Measurements from ENCODE around the gene ACP2. TPM values are rescaled to one million over a fixed set of nuclear protein-coding genes. Genes with fewer than 3 reads are reported as not detected.

The ACP2 gene
- total RNA-seq, 1 experiment from 2014 or later, result 23.5 TPM

DNA sequence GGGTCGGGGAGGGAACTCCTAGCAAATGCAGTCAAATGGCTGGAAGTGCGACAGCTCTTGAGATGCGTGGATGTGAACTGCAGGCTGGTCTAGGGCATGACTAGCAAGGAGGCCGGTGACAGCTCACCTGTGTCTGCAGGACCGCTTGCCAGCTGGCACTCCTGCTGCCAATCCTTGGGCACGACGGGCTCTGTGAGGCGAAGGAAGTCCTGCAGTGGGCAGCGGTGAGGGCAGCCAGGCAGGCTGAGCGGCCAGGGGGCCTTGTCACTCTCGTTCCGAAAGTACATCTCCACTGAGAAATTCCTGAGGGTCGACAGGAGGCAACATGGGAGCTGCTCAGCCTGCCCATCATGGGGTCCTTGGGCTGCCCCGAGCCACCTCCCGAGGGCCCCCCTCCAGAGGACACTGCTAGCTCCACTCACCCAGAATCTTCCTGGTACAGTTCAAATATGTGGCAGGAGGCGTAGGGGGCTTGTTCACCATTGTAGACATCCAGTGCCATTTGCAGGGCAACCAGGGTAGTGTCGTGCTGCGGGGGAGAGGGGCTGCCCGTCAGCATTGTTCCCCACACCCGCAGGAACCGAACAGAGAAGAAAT, 5.9 kb downstream of the ACP2 start:
- BruUV-seq (replicated peaks), result no TSS peak
- Mint-ChIP-seq H3K4me1 (ENCODE audit: low read depth, unreplicated experiment) (no peaks in the 10 kb centered on the region), H3K9me3 (ENCODE audit: low read depth, unreplicated experiment) (no peaks in the 10 kb centered on the region), H3K4me3 (ENCODE audit: low read depth, unreplicated experiment) (no peak overlapping the region), H3K27ac (ENCODE audit: unreplicated experiment) (no peak overlapping the region), H3K36me3 (ENCODE audit: insufficient read depth, unreplicated experiment) (peaks cover 25% of the 10 kb centered on the region), H3K27me3 (ENCODE audit: unreplicated experiment) (no peaks in the 10 kb centered on the region)
- intact Hi-C loops (cut with micrococcal nuclease; ENCODE audit: unreplicated experiment), result no loop called here
- DNase-seq, result no peak
- CTCF ChIA-PET, result interaction anchor here (1.7 kb wide), 1 partner anchor 17 kb away, joined by 4 read pairs; no protein-coding TSS in a partner anchor
- TF ChIP-seq, protein P1, sequence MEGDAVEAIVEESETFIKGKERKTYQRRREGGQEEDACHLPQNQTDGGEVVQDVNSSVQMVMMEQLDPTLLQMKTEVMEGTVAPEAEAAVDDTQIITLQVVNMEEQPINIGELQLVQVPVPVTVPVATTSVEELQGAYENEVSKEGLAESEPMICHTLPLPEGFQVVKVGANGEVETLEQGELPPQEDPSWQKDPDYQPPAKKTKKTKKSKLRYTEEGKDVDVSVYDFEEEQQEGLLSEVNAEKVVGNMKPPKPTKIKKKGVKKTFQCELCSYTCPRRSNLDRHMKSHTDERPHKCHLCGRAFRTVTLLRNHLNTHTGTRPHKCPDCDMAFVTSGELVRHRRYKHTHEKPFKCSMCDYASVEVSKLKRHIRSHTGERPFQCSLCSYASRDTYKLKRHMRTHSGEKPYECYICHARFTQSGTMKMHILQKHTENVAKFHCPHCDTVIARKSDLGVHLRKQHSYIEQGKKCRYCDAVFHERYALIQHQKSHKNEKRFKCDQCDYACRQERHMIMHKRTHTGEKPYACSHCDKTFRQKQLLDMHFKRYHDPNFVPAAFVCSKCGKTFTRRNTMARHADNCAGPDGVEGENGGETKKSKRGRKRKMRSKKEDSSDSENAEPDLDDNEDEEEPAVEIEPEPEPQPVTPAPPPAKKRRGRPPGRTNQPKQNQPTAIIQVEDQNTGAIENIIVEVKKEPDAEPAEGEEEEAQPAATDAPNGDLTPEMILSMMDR (IDR thresholded peaks at IDR 0.05; ENCODE audit: unreplicated experiment), result no peak

DNA sequence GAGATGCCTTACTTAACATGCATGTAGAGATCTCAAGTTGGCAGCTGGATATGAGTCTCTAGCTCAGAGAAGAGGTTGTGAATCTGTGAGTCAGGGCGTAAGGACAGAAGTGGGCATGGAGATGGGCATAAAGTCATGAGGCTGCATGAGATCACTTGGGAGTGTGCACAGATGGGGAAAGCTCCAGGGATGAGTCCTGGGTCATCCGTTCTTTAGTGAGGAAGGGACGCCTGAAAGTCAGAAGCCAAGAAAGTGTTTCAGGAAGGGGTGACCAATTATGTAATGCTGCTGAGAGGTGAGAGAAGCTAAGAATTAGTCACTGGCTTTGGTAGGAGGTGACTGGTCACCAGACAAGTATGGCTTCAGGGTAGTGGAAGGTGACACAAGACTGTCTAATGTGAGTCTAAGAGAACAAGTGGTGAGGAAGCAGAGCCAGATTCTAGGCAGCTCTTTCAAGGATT, 6.7 kb downstream of the ACP2 start:
- BruUV-seq (replicated peaks), result no TSS peak
- intact Hi-C loops (cut with micrococcal nuclease; ENCODE audit: unreplicated experiment), result no loop called here
- Mint-ChIP-seq H3K4me1 (ENCODE audit: low read depth, unreplicated experiment) (no peaks in the 10 kb centered on the region), H3K27me3 (ENCODE audit: unreplicated experiment) (no peaks in the 10 kb centered on the region), H3K27ac (ENCODE audit: unreplicated experiment) (no peak overlapping the region), H3K36me3 (ENCODE audit: insufficient read depth, unreplicated experiment) (peaks cover 25% of the 10 kb centered on the region), H3K9me3 (ENCODE audit: low read depth, unreplicated experiment) (no peaks in the 10 kb centered on the region), H3K4me3 (ENCODE audit: low read depth, unreplicated experiment) (no peak overlapping the region)
- TF ChIP-seq, protein P1 (IDR thresholded peaks at IDR 0.05; ENCODE audit: unreplicated experiment), result no peak
- CTCF ChIA-PET, result interaction anchor here (0.6 to 1.7 kb wide), 2 partner anchors 18 to 48 kb away, joined by 3 to 4 read pairs; no protein-coding TSS in a partner anchor
- DNase-seq, result no peak

DNA sequence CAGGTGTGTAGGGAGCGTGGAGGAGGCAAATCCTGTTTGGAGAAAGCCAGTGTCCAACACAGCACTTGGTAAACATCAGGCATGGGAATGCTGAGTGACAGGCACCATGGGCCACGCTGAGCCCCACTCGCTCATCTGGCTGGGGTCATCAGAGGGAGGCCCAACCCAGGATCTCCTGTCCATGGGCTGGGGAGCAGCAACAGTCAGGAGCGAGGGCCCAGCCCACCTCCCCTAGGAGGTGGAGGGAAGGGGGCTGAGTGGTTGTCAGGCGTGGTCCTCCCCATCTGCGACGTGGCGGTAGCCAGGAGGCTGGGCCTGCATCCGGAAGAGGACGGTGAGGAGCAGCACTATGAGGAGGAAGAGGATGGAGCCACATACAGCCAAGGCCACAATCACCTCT, 8.8 kb downstream of the ACP2 start:
- peak overlapping the region; percentile 22 for H3K27ac Mint-ChIP-seq (ENCODE audit: unreplicated experiment)
- H3K4me3 Mint-ChIP-seq (ENCODE audit: low read depth, unreplicated experiment), result no peak overlapping the region
- no TSS peak for BruUV-seq (replicated peaks)
- peaks cover 30% of the 10 kb centered on the region for H3K36me3 Mint-ChIP-seq (ENCODE audit: insufficient read depth, unreplicated experiment)
- no peak for DNase-seq
- intact Hi-C loops (cut with micrococcal nuclease; ENCODE audit: unreplicated experiment), result no loop called here
- H3K9me3 Mint-ChIP-seq (ENCODE audit: low read depth, unreplicated experiment), result no peaks in the 10 kb centered on the region
- TF ChIP-seq, protein P1 (IDR thresholded peaks at IDR 0.05; ENCODE audit: unreplicated experiment), result no peak
- H3K27me3 Mint-ChIP-seq (ENCODE audit: unreplicated experiment), result no peaks in the 10 kb centered on the region
- H3K4me1 Mint-ChIP-seq (ENCODE audit: low read depth, unreplicated experiment), result no peaks in the 10 kb centered on the region
- CTCF ChIA-PET, result no interaction called here

DNA sequence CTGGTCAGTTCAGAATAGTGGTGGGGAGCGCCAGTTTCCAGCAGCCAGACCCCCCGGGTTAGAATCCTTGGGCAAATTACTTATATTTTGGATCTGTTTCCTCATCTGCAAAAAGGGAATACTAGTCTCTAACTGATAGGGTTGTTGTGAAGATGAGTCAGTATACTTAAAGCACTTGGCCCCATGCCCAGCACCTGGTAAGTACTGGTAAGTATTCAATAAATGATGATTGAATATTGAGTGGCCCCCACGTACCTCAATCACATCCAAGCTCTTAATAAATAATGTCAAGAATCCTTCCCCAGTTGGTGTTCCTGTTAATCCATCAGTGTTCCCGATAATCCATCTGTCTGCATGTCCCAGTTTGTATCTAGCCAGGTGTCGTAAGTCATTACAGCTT, 12.1 kb downstream of the ACP2 start:
- TF ChIP-seq, protein P1 (IDR thresholded peaks at IDR 0.05; ENCODE audit: unreplicated experiment), result no peak
- CTCF ChIA-PET, result interaction anchor here (0.6 to 1.9 kb wide), 4 partner anchors 8 to 22 kb away, joined by 3 to 6 read pairs (median 4); partner anchors contain the start of genes ACP2 and DDB2
- no peaks in the 10 kb centered on the region for H3K27me3 Mint-ChIP-seq (ENCODE audit: unreplicated experiment)
- no peaks in the 10 kb centered on the region for H3K4me1 Mint-ChIP-seq (ENCODE audit: low read depth, unreplicated experiment)
- H3K27ac Mint-ChIP-seq (ENCODE audit: unreplicated experiment), result no peak overlapping the region
- H3K4me3 Mint-ChIP-seq (ENCODE audit: low read depth, unreplicated experiment), result no peak overlapping the region
- BruUV-seq (replicated peaks), result TSS peak; percentile 13
- no peaks in the 10 kb centered on the region for H3K9me3 Mint-ChIP-seq (ENCODE audit: low read depth, unreplicated experiment)
- intact Hi-C loops (cut with micrococcal nuclease; ENCODE audit: unreplicated experiment), result no loop called here
- DNase-seq, result no peak
- H3K36me3 Mint-ChIP-seq (ENCODE audit: insufficient read depth, unreplicated experiment), result peaks cover 21% of the 10 kb centered on the region
